HG03064 (cell line): ENCODE measurements around the gene PACS2.

ENCODE experiments used
- ATAC-seq: cut with Tn5 transposase; IDR thresholded peaks from one replicate; pipeline ENCODE4 v1.9.1; 2021; ENCODE audit warnings: low read depth; ENCODE audit not compliant: unreplicated experiment

The PACS2 gene

GRCh38 chr14:105436891-105437722, 122.6 kb downstream of the PACS2 start:
- ATAC-seq, result no peak

GRCh38 chr14:105437723-105438500, 123.4 kb downstream of the PACS2 start:
- no peak for ATAC-seq

GRCh38 chr14:105439179-105439578, 124.6 kb downstream of the PACS2 start:
- no peak for ATAC-seq

GRCh38 chr14:105439710-105440553, 125.4 kb downstream of the PACS2 start:
- no peak for ATAC-seq

- no peak for ATAC-seq
Observed at GRCh38 chr14:105440554-105440900, 126.0 kb downstream of the PACS2 start.

GRCh38 chr14:105440992-105441391, 126.4 kb downstream of the PACS2 start:
- no peak for ATAC-seq

GRCh38 chr14:105442125-105442524, 127.6 kb downstream of the PACS2 start:
- ATAC-seq, result no peak

- no peak for ATAC-seq
Observed at GRCh38 chr14:105442834-105443233, 128.3 kb downstream of the PACS2 start.

GRCh38 chr14:105444859-105445258, 130.3 kb downstream of the PACS2 start:
- no peak for ATAC-seq

GRCh38 chr14:105445290-105445689, 130.7 kb downstream of the PACS2 start:
- ATAC-seq, result no peak

- no peak for ATAC-seq
Observed at GRCh38 chr14:105445901-105446845, 131.6 kb downstream of the PACS2 start.

GRCh38 chr14:105446971-105447370, 132.4 kb downstream of the PACS2 start:
- no peak for ATAC-seq
